Left ventricle myocardium superior (tissue), 1 donor: ENCODE data around the gene SERPINA1. TPM values are rescaled to one million over a fixed set of nuclear protein-coding genes. Genes with fewer than 3 reads are reported as not detected.

Source experiments
- ATAC-seq: fragments of 200-7000 bp; cut with Tn5 transposase; one replicate; pipeline ENCODE4 v1.9.1; 2020; ENCODE audit warnings: mild to moderate bottlenecking, moderate library complexity
- DNase-seq: peaks from one replicate; pipeline ENCODE4 v3.0.0-alpha.2; 2020
- intact Hi-C: fragments of 100-400 bp; cut with micrococcal nuclease; formaldehyde crosslinking; loops from one replicate; pipeline ENCODE4 v1.11.0; 2022
- total RNA-seq: library from RNA; stranded (reverse); fragmentation: NEBNext Ultra II Directional; extraction: Animal tissue kit (Norgen Biotek cat#: 25700); gene quantifications from one replicate; pipeline ENCODE4 v1.2.1, GENCODE V29; 2021
- donor health status: DM: no; HTN: yes; CAD: no; lungs with severe emphysema.

The SERPINA1 gene
- total RNA-seq, 1 donor from 2014 or later, result 7.7 TPM

- no peak for ATAC-seq
- intact Hi-C loops, result no loop called here
- no peak for DNase-seq
Observed at GRCh38 chr14:94386085-94387031, 2.0 kb downstream of the SERPINA1 start.

GRCh38 chr14:94385553-94386057, 2.8 kb downstream of the SERPINA1 start:
- intact Hi-C loops, result no loop called here
- DNase-seq (no peak), ATAC-seq (no peak)

GRCh38 chr14:94384342-94384741, 4.1 kb downstream of the SERPINA1 start:
- ATAC-seq, result no peak
- no peak for DNase-seq
- intact Hi-C loops, result no loop called here

- DNase-seq, result no peak
- ATAC-seq, result no peak
- intact Hi-C loops, result no loop called here
Observed at GRCh38 chr14:94383777-94384176, 4.6 kb downstream of the SERPINA1 start.

- no peak for ATAC-seq
- intact Hi-C loops, result no loop called here
- DNase-seq, result no peak
Observed at GRCh38 chr14:94382716-94383596, 5.4 kb downstream of the SERPINA1 start.

- no peak for ATAC-seq
- DNase-seq, result no peak
- intact Hi-C loops, result no loop called here
Observed at GRCh38 chr14:94382099-94382715, 6.2 kb downstream of the SERPINA1 start.

- no peak for DNase-seq
- no peak for ATAC-seq
- intact Hi-C loops, result no loop called here
Observed at GRCh38 chr14:94381149-94382030, 7.0 kb downstream of the SERPINA1 start.

GRCh38 chr14:94380225-94381148, 7.9 kb downstream of the SERPINA1 start:
- DNase-seq, result no peak
- intact Hi-C loops, result no loop called here
- no peak for ATAC-seq

- ATAC-seq, result no peak
- intact Hi-C loops, result no loop called here
- DNase-seq, result no peak
Observed at GRCh38 chr14:94379291-94380224, 8.8 kb downstream of the SERPINA1 start.

- intact Hi-C loops, result no loop called here
- ATAC-seq (no peak), DNase-seq (no peak)
Observed at GRCh38 chr14:94378527-94379290, 9.7 kb downstream of the SERPINA1 start.

GRCh38 chr14:94377866-94378470, 10.4 kb downstream of the SERPINA1 start:
- DNase-seq, result no peak
- intact Hi-C loops, result no loop called here
- no peak for ATAC-seq

- intact Hi-C loops, result no loop called here
- no peak for ATAC-seq
- DNase-seq, result no peak
Observed at GRCh38 chr14:94376976-94377865, 11.2 kb downstream of the SERPINA1 start.

- intact Hi-C loops, result no loop called here
- DNase-seq (no peak), ATAC-seq (no peak)
Observed at GRCh38 chr14:94376108-94376975, 12.1 kb downstream of the SERPINA1 start.
